Testis (tissue), 3 donors: ENCODE measurements around the gene NTM. TPM values are rescaled to one million over a fixed set of nuclear protein-coding genes. Genes with fewer than 3 reads are reported as not detected.

Experiments
- DNase-seq: peaks from one replicate; pipeline ENCODE4 v3.0.0-alpha.2; 2019
- H3K27ac ChIP-seq, 2 donors: fragments of 200-600 bp; sonication (generic); one replicate each; pipeline ENCODE4 v1.5.1; 2019
- H3K27me3 ChIP-seq: fragments of 200-600 bp; sonication (generic); one replicate; pipeline ENCODE4 v1.5.1; 2019
- H3K36me3 ChIP-seq: fragments of 200-600 bp; sonication (generic); one replicate; pipeline ENCODE4 v1.5.1; 2017; ENCODE audit warnings: low read depth; ENCODE audit errors: missing control alignments
- H3K4me1 ChIP-seq: fragments of 200-600 bp; sonication (generic); one replicate; pipeline ENCODE4 v1.5.1; 2019
- H3K4me3 ChIP-seq, 2 donors: fragments of 200-600 bp; sonication (generic); one replicate each; pipeline ENCODE4 v1.5.1; 2017 to 2019
- H3K9me3 ChIP-seq: fragments of 200-600 bp; sonication (generic); one replicate; pipeline ENCODE4 v1.5.1; 2017
- POLR2A ChIP-seq: fragments of 450-650 bp; IDR thresholded peaks from one replicate; pipeline ENCODE4 v1.6.1; 2017; ENCODE audit warnings: antibody characterized with exemption, mild to moderate bottlenecking, moderate library complexity
- WGBS, 2 donors: methylation state at CpG; one replicate each; pipeline ENCODE4 v1.1.5; 2018; 5-methylcytosine and 5-hydroxymethylcytosine counted together
- intact Hi-C: fragments of 100-400 bp; cut with DNase I; formaldehyde crosslinking; loops from one replicate; pipeline ENCODE4 v1.15.1; 2023; ENCODE audit warnings: low total_unique reads
- polyA plus RNA-seq: library from polyadenylated mRNA; stranded (reverse); fragments of 350-450 nt; fragmentation: Illumina TruSeq; extraction: RNeasy Lipid Tissue Mini Kit (QIAGEN cat#74804); gene quantifications from one replicate; pipeline ENCODE4 v1.2.3, GENCODE V29; 2014; ENCODE audit warnings: low read depth, low replicate concordance; ENCODE audit not compliant: insufficient read depth
- total RNA-seq, 2 donors: library from RNA; depleted of rRNA; stranded (reverse); fragments of >200 nt; gene quantifications; one replicate each; pipeline ENCODE4 v1.2.3, GENCODE V29; 2016
- TF ChIP-seq, protein P1 (sequence below), 3 experiments: fragments of 450-650 bp in 2 of 3; fragments of 200-600 bp in 1 of 3; sonication (generic) in 1 of 3; IDR thresholded peaks; one replicate each; pipeline ENCODE4 v1.5.1; 2016 to 2019; ENCODE audit warnings: antibody characterized with exemption in 3 of 3, mild to moderate bottlenecking in 2 of 3, moderate library complexity in 1 of 3

Gene NTM
- total and polyA plus RNA-seq, 3 donors from 2014 or later, result 1.7 to 4.5 (median 1.8) TPM

DNA sequence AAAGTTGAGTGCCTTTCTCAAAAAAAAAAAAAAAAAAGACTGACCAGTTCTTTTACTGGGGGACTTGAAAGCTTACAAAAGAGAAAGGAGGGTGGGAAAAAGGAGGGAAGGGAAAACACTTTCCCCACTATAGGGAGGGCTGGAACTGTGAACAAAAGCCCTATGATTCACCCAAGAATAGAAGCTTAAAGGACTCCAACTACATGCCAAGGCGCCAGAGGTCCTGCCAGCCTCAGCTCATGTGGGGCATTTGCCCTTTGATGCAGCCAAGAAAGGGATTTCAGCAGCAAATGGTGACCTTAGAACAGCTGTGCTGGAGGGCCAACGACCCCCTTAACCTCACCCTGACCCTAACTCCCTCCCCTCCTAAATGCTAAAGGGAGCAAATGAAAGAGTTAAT is 160.0 kb downstream of the NTM start:
- WGBS, 2 donors, result 53 to 64% methylated on average over 2 of the region's 2 CpGs
- H3K4me3 ChIP-seq, result no peak overlapping the region
- no peak overlapping the region for H3K27ac ChIP-seq
- H3K36me3 ChIP-seq, result no peaks in the 10 kb centered on the region
- no peak for DNase-seq
- TF ChIP-seq, protein P1, sequence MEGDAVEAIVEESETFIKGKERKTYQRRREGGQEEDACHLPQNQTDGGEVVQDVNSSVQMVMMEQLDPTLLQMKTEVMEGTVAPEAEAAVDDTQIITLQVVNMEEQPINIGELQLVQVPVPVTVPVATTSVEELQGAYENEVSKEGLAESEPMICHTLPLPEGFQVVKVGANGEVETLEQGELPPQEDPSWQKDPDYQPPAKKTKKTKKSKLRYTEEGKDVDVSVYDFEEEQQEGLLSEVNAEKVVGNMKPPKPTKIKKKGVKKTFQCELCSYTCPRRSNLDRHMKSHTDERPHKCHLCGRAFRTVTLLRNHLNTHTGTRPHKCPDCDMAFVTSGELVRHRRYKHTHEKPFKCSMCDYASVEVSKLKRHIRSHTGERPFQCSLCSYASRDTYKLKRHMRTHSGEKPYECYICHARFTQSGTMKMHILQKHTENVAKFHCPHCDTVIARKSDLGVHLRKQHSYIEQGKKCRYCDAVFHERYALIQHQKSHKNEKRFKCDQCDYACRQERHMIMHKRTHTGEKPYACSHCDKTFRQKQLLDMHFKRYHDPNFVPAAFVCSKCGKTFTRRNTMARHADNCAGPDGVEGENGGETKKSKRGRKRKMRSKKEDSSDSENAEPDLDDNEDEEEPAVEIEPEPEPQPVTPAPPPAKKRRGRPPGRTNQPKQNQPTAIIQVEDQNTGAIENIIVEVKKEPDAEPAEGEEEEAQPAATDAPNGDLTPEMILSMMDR (IDR thresholded peaks at IDR 0.05), result no peak
- TF ChIP-seq POLR2A, result no peak
- H3K27me3 ChIP-seq, result no peaks in the 10 kb centered on the region
- no peaks in the 10 kb centered on the region for H3K9me3 ChIP-seq
- intact Hi-C loops, result no loop called here
- H3K4me1 ChIP-seq, result peaks cover 5% of the 10 kb centered on the region

DNA sequence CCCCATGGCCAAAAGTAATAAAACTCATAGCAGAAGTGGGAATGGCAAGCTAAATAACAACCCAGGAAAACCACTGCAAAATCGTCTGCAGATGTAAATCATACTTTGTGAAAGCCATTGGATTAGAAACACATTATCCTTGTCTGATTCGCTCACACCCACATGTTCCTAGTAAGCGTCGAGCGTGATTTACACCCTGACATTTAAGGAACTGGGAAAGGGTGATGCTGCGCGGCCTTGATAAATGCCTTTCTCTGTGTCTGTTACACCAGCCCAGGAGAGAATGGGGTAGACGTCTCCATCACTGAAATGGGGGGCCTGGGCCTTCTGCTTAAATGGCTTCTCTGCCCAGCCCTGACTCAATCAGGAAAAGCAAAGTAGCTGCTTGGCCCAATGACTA is 162.7 kb downstream of the NTM start:
- Histone ChIP-seq H3K4me1 (peaks cover 5% of the 10 kb centered on the region), H3K27me3 (no peaks in the 10 kb centered on the region), H3K4me3 (no peak overlapping the region), H3K9me3 (no peaks in the 10 kb centered on the region), H3K27ac (no peak overlapping the region), H3K36me3 (no peaks in the 10 kb centered on the region)
- 81 to 83% methylated on average over 8 of the region's 8 CpGs for WGBS, 2 donors
- no peak for TF ChIP-seq POLR2A
- TF ChIP-seq, protein P1 (IDR thresholded peaks at IDR 0.05), result no peak
- intact Hi-C loops, result no loop called here
- DNase-seq, result no peak

DNA sequence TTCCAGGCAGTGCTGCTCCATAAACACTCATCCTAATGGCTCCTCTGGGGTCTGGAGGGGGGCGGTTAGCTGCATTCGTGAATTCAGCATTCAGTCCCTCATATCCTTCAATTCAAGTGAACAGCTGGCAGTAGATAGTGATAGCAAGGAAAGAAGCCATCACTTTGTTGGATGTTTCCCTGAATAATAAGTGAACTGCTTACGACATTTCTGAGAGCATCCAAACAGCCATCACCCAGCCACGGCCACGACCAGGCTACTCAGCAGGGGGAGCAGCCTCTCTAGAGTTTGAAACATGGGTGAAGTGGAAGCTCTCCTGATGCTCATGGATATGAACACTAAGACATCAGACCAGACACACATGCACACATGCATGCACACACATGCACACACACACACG is 163.6 kb downstream of the NTM start:
- no peak overlapping the region for H3K27ac ChIP-seq

DNA sequence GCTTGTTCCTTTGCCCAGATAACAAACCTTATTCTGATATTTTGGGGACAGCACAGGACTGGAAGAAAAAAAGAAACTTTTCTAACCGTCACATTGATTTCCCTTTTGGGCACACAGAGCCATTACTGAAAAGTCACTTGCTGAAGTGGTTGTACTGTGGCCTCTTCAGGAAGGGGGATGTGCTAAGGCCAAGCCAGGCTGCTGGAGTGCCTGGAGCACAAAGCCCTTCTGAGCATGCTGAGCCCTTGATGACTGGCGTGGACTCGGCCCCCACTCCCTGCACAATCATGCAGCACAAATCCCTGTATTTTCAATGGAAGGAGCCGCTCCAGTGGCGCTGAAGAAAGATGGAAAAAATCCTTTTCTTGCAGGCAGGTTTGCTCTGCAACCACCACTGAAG is 164.2 kb downstream of the NTM start:
- Histone ChIP-seq H3K4me1 (peaks cover 5% of the 10 kb centered on the region), H3K27ac (no peak overlapping the region), H3K27me3 (no peaks in the 10 kb centered on the region), H3K36me3 (no peaks in the 10 kb centered on the region), H3K4me3 (no peak overlapping the region), H3K9me3 (no peaks in the 10 kb centered on the region)
- no peak for DNase-seq
- 86 to 91% methylated on average over 5 of the region's 5 CpGs for WGBS, 2 donors
- TF ChIP-seq, protein P1 (IDR thresholded peaks at IDR 0.05), result no peak
- TF ChIP-seq POLR2A, result no peak
- intact Hi-C loops, result no loop called here

More for the DNA sequence above, 163.6 kb downstream of the NTM start:
- H3K4me1 ChIP-seq, result peaks cover 5% of the 10 kb centered on the region
- no peaks in the 10 kb centered on the region for H3K9me3 ChIP-seq
- no peaks in the 10 kb centered on the region for H3K36me3 ChIP-seq
- H3K4me3 ChIP-seq, result no peak overlapping the region
- no peak for DNase-seq
- H3K27me3 ChIP-seq, result no peaks in the 10 kb centered on the region
- 74 to 75% methylated on average over 6 of the region's 6 CpGs for WGBS, 2 donors
- intact Hi-C loops, result no loop called here
- TF ChIP-seq, protein P1 (IDR thresholded peaks at IDR 0.05), result no peak
- no peak for TF ChIP-seq POLR2A

DNA sequence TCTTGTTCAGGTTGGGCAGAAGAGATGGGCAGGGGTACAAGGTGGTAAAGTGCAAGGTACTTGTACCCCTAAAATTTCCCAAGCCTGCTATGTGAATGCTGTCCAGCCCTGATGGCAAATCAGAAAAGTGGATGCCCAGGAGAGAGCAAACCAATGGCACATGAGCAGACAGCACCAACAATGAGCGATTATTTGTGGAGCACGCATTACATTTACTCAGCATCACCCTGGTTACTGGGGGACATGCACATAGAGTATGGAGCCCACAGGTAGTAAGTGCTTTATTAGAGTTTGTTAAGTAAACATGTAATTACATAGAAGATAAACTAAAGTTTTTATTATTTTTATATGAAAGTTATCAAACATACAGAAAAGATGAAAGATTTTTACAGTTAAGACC is 165.7 kb downstream of the NTM start:
- H3K27me3 ChIP-seq, result no peaks in the 10 kb centered on the region
- no peaks in the 10 kb centered on the region for H3K36me3 ChIP-seq
- H3K9me3 ChIP-seq, result no peaks in the 10 kb centered on the region
- no peak for DNase-seq
- TF ChIP-seq, protein P1 (IDR thresholded peaks at IDR 0.05), result no peak
- no peak for TF ChIP-seq POLR2A
- WGBS, 2 donors, result 98 to 100% methylated on average over 2 of the region's 2 CpGs
- peaks cover 1% of the 10 kb centered on the region for H3K4me1 ChIP-seq
- no peak overlapping the region for H3K4me3 ChIP-seq
- no peak overlapping the region for H3K27ac ChIP-seq
- intact Hi-C loops, result no loop called here
